Esophagus squamous epithelium (tissue), 5 donors: Measurements from ENCODE around the gene FH. TPM values are rescaled to one million over a fixed set of nuclear protein-coding genes. Genes with fewer than 3 reads are reported as not detected.

Source experiments
- DNase-seq: peaks from one replicate; lab custom pipeline; 2025; lab: John Stamatoyannopoulos, UW
- H3K27ac ChIP-seq, 4 donors: fragments of 200-600 bp; sonication (generic); one replicate each; pipeline ENCODE4 v1.5.1; 2016 to 2019; ENCODE audit warnings: mild to moderate bottlenecking in 1 of 4
- H3K27me3 ChIP-seq, 4 donors: fragments of 200-600 bp; sonication (generic); 1 replicate in 3 of 4; 2 replicates in 1 of 4; pipeline versions ENCODE4 v1.5.1 to v1.6.0; 2017 to 2021; ENCODE audit warnings: antibody characterized with exemption in 1 of 4
- H3K36me3 ChIP-seq, 3 donors: fragments of 200-600 bp; sonication (generic); one replicate each; pipeline ENCODE4 v1.5.1; 2016 to 2019
- H3K4me1 ChIP-seq, 3 donors: fragments of 200-600 bp; sonication (generic); one replicate each; pipeline ENCODE4 v1.5.1; 2017 to 2019
- H3K4me3 ChIP-seq, 4 donors: fragments of 200-600 bp; sonication (generic); 1 replicate in 3 of 4; 2 replicates in 1 of 4; pipeline ENCODE4 v1.5.1; 2016 to 2019; ENCODE audit warnings: mild to moderate bottlenecking in 2 of 4, moderate library complexity in 1 of 4
- H3K9me3 ChIP-seq, 3 donors: fragments of 200-600 bp; sonication (generic); one replicate each; pipeline ENCODE4 v1.5.1; 2016 to 2019
- POLR2A ChIP-seq, 4 donors: fragments of 450-650 bp; IDR thresholded peaks; one replicate each; pipeline ENCODE4 v1.6.1; 2017; ENCODE audit warnings: antibody characterized with exemption in 4 of 4, mild to moderate bottlenecking in 4 of 4, moderate library complexity in 3 of 4
- WGBS, 2 donors: methylation state at CpG; one replicate each; pipeline ENCODE4 v1.1.5; 2018; 5-methylcytosine and 5-hydroxymethylcytosine counted together
- intact Hi-C: fragments of 100-400 bp; cut with DNase I; formaldehyde crosslinking; loops from one replicate; pipeline ENCODE4 v1.15.0; 2022
- total RNA-seq, 4 donors: library from RNA; depleted of rRNA; stranded (reverse); fragments of >200 nt; gene quantifications; one replicate each; pipeline ENCODE4 v1.1.0, GENCODE V29; 2016
- TF ChIP-seq, protein P1 (sequence below), 6 experiments: fragments of 450-650 bp in 4 of 6; fragments of 200-600 bp in 2 of 6; sonication (generic) in 2 of 6; IDR thresholded peaks; one replicate each; pipeline ENCODE4 v1.5.1; 2016 to 2019; ENCODE audit warnings: antibody characterized with exemption in 6 of 6, mild to moderate bottlenecking in 4 of 6, moderate library complexity in 4 of 6
- donor health status: DM: yes; HTN: yes; CAD: no.

Gene FH
- total RNA-seq, 4 donors from 2014 or later: 44.6 to 101 (median 70.0) TPM

DNA sequence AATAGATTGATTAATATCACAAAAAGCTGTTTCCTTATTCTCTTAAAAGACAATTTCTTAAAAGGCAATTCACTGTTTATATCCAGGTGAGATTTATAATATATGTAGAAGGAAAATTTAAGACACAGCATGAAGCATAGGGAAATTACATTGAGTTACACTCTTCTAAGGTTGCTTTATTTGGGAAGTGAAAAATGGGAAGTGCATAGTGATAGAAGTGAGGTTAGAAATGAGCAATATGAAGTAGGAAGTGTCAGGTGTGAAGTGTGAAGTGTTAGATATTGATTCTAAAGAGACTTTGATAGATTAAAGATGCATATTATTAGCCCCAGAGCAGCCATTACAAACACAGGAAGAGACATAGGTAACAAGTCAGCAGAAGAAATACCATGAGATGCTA is 40.3 kb downstream of the FH start:
- no peaks in the 10 kb centered on the region for H3K9me3 ChIP-seq
- H3K36me3 ChIP-seq: no peaks in the 10 kb centered on the region
- H3K4me3 ChIP-seq: no peak overlapping the region
- no peak for TF ChIP-seq POLR2A (IDR thresholded peaks at IDR 0.05)
- TF ChIP-seq, protein P1, sequence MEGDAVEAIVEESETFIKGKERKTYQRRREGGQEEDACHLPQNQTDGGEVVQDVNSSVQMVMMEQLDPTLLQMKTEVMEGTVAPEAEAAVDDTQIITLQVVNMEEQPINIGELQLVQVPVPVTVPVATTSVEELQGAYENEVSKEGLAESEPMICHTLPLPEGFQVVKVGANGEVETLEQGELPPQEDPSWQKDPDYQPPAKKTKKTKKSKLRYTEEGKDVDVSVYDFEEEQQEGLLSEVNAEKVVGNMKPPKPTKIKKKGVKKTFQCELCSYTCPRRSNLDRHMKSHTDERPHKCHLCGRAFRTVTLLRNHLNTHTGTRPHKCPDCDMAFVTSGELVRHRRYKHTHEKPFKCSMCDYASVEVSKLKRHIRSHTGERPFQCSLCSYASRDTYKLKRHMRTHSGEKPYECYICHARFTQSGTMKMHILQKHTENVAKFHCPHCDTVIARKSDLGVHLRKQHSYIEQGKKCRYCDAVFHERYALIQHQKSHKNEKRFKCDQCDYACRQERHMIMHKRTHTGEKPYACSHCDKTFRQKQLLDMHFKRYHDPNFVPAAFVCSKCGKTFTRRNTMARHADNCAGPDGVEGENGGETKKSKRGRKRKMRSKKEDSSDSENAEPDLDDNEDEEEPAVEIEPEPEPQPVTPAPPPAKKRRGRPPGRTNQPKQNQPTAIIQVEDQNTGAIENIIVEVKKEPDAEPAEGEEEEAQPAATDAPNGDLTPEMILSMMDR (IDR thresholded peaks at IDR 0.05): no peak
- intact Hi-C loops: no loop called here
- DNase-seq: no peak
- no peak overlapping the region for H3K27ac ChIP-seq
- no peaks in the 10 kb centered on the region for H3K27me3 ChIP-seq
- no peaks in the 10 kb centered on the region for H3K4me1 ChIP-seq

DNA sequence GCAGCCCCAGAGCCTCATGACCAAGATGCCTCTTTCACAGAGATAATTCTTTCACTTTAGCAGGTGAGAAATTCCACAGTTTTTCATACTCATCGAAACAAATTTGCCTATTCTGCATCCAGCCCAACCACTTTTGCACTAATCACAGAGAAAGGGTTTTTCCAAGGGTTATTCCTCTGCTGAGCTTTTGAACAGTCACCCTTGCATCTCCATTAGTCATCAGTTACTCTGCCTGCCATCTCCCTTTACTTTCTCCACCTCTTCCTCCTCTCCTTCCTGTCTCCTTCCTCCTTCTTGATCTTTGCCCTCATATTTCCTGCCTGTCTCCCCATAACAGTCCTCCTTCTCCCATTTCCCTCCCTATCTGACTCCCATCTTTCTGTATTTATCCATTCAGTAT is 43.9 kb downstream of the FH start:
- WGBS, 2 donors: 44 to 63% methylated on average over 1 of the region's 1 CpG
- no peak for DNase-seq
- Histone ChIP-seq H3K27me3 (no peaks in the 10 kb centered on the region), H3K4me3 (no peak overlapping the region), H3K27ac (no peak overlapping the region), H3K36me3 (no peaks in the 10 kb centered on the region), H3K9me3 (no peaks in the 10 kb centered on the region), H3K4me1 (no peaks in the 10 kb centered on the region)
- TF ChIP-seq POLR2A (IDR thresholded peaks at IDR 0.05): no peak
- TF ChIP-seq, protein P1 (IDR thresholded peaks at IDR 0.05): no peak
- intact Hi-C loops: no loop called here

DNA sequence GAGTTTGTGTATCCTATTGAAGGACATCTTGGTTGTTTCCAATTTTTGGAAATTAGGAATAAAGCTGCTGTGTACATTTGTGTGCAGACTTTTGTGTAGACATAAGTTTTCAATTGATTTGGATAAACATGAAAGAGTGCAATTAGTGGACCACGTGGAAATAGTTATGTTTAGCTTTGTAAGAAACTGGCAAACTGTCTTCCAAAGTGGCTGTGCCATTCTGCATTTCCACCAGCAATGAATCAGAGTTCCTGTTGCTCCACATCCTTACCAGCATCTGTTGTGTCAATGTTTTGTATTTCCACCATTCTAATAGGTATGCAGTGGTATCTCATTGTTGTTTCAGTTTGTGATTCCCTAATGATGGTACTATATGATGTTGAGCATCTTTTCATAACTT is 46.5 kb downstream of the FH start:
- WGBS, 2 donors: 27 to 50% methylated on average over 1 of the region's 1 CpG
- intact Hi-C loops: no loop called here
- Histone ChIP-seq H3K36me3 (no peaks in the 10 kb centered on the region), H3K27me3 (no peaks in the 10 kb centered on the region), H3K27ac (no peak overlapping the region), H3K4me1 (no peaks in the 10 kb centered on the region), H3K4me3 (no peak overlapping the region), H3K9me3 (no peaks in the 10 kb centered on the region)
- no peak for TF ChIP-seq POLR2A (IDR thresholded peaks at IDR 0.05)
- TF ChIP-seq, protein P1 (IDR thresholded peaks at IDR 0.05): no peak
- DNase-seq: no peak

DNA sequence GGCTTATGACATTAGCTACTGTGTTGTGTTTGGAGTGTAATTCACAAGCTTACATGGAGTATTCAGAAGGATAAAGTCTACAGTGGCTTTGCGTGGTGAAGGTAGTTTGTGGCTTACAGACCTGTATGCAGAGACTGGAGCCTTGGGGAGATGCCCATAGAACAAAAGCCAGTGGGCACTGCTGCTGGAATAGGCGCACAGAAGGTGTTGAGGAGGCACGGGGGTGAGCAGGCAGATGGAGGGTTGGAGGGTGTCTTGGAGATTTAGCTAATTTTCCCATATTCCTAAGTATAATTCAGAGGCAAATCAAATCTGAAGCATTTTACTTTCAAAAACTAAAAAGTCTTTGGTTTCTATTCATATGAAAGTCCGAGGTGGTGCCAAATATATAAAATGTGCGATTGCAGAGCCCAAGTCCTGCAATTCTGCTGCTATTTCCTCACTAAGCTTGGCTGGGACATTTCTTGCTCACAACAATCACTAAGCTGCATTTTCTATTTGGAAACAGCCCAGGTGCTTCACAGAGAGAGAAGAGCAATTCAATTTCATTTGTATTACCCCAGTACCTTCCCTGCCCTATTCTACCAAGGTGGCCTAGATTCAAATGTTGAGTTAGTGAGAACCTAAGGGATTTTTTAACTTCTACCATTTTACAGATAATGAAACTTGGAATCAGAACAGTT is 48.5 kb downstream of the FH start:
- 81 to 88% methylated on average over 4 to 5 of the region's 5 CpGs for WGBS, 2 donors
- Histone ChIP-seq H3K36me3 (no peaks in the 10 kb centered on the region), H3K4me1 (no peaks in the 10 kb centered on the region), H3K27ac (no peak overlapping the region), H3K4me3 (no peak overlapping the region), H3K9me3 (no peaks in the 10 kb centered on the region), H3K27me3 (no peaks in the 10 kb centered on the region)
- no peak for TF ChIP-seq POLR2A (IDR thresholded peaks at IDR 0.05)
- TF ChIP-seq, protein P1 (IDR thresholded peaks at IDR 0.05): no peak
- no peak for DNase-seq
- intact Hi-C loops: no loop called here

DNA sequence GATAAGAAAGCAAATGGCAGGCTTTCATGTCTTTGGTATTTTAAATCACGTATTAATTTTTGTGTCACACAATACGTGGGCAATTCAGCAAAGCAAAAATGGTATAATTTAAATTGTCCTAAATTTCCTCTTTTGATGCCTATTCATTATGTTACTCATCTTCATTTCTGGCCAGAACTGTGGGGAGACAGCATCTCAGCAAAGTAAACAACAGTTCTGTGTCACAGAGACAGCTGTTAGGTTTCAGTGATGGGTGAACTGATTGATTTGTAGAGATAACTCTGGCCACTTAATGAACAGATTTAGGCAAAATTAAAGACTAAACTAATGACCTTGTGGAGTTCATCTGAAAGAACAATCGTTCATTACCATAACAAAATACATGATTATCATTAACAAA is 49.2 kb downstream of the FH start:
- no peaks in the 10 kb centered on the region for H3K27me3 ChIP-seq
- H3K4me1 ChIP-seq: no peaks in the 10 kb centered on the region
- no peaks in the 10 kb centered on the region for H3K9me3 ChIP-seq
- TF ChIP-seq, protein P1 (IDR thresholded peaks at IDR 0.05): no peak
- no peak for TF ChIP-seq POLR2A (IDR thresholded peaks at IDR 0.05)
- no peak overlapping the region for H3K4me3 ChIP-seq
- H3K27ac ChIP-seq: no peak overlapping the region
- no peaks in the 10 kb centered on the region for H3K36me3 ChIP-seq
- DNase-seq: no peak
- WGBS, 2 donors: 58 to 75% methylated on average over 3 of the region's 3 CpGs
- intact Hi-C loops: no loop called here
